VCaP (cell line): ENCODE measurements around the gene ISY1.

ENCODE experiments used
- H3K27ac ChIP-seq: fragments of 450-650 bp; 2 replicates; pipeline ENCODE4 v1.5.1; 2017
- CTCF ChIP-seq: fragments of 450-650 bp; conservative IDR thresholded peaks from 2 replicates; pipeline ENCODE4 v1.5.1; 2017; ENCODE audit warnings: mild to moderate bottlenecking, moderate library complexity

Gene ISY1

GRCh38 chr3:129121792-129122411, 39.0 kb downstream of the ISY1 start, which contains the start of gene RAB43:
RAB43 (minus strand) TSS chr3:129121804; CDS start chr3:129121489, 315 bp downstream.
- peak within 1 kb of the TSS; percentile 65 for H3K27ac ChIP-seq
- TF ChIP-seq CTCF = no peak

- H3K27ac ChIP-seq = peak overlapping the region; percentile 65
- TF ChIP-seq CTCF = no peak
Measured at GRCh38 chr3:129121016-129121791, 39.7 kb downstream of the ISY1 start.

- TF ChIP-seq CTCF = peak; percentile 37
- peak overlapping the region; percentile 65 for H3K27ac ChIP-seq
Measured at GRCh38 chr3:129120254-129121004, 40.4 kb downstream of the ISY1 start.

GRCh38 chr3:129119365-129120100, 41.3 kb downstream of the ISY1 start:
- peak overlapping the region; percentile 65 for H3K27ac ChIP-seq
- no peak for TF ChIP-seq CTCF

- peak overlapping the region; percentile 65 for H3K27ac ChIP-seq
- TF ChIP-seq CTCF = no peak
Measured at GRCh38 chr3:129118745-129119144, 42.1 kb downstream of the ISY1 start.

GRCh38 chr3:129117134-129117533, 43.7 kb downstream of the ISY1 start:
- TF ChIP-seq CTCF = no peak
- H3K27ac ChIP-seq = no peak overlapping the region
